Thyroid gland (tissue), 4 donors: ENCODE results near the gene NME7. TPM values are rescaled to one million over a fixed set of nuclear protein-coding genes. Genes with fewer than 3 reads are reported as not detected.

Source experiments
- DNase-seq, 2 donors: peaks; one replicate each; pipeline ENCODE4 v3.0.0-alpha.2; 2019
- H3K27ac ChIP-seq, 3 donors: fragments of 200-600 bp; sonication (generic); 1 replicate in 2 of 3; 2 replicates in 1 of 3; pipeline ENCODE4 v1.5.1; 2016 to 2019; ENCODE audit warnings: mild to moderate bottlenecking in 1 of 3, moderate library complexity in 1 of 3
- H3K27me3 ChIP-seq: fragments of 200-600 bp; sonication (generic); one replicate; pipeline ENCODE4 v1.5.1; 2019
- H3K36me3 ChIP-seq, 2 donors: fragments of 200-600 bp; sonication (generic); one replicate each; pipeline ENCODE4 v1.5.1; 2016 to 2019
- H3K4me1 ChIP-seq, 2 donors: fragments of 200-600 bp; sonication (generic); one replicate each; pipeline ENCODE4 v1.5.1; 2017 to 2019
- H3K4me3 ChIP-seq, 3 donors: fragments of 200-600 bp; sonication (generic); replicated peaks in 1 of 3; 1 replicate in 2 of 3; 2 replicates in 1 of 3; pipeline ENCODE4 v1.5.1; 2016; ENCODE audit warnings: mild to moderate bottlenecking in 1 of 3
- H3K9me3 ChIP-seq: fragments of 200-600 bp; sonication (generic); one replicate; pipeline ENCODE4 v1.5.1; 2017
- POLR2A ChIP-seq, 2 donors: fragments of 450-650 bp; IDR thresholded peaks; one replicate each; pipeline ENCODE4 v1.6.1; 2017; ENCODE audit warnings: antibody characterized with exemption in 2 of 2, mild to moderate bottlenecking in 2 of 2, moderate library complexity in 1 of 2
- WGBS, 2 donors: methylation state at CpG; one replicate each; pipeline ENCODE4 v1.1.5; 2017; 5-methylcytosine and 5-hydroxymethylcytosine counted together
- intact Hi-C: fragments of 100-400 bp; cut with DNase I; formaldehyde crosslinking; loops from one replicate; pipeline ENCODE4 v1.15.1; 2023
- total RNA-seq, 4 donors: library from RNA; depleted of rRNA; stranded (reverse); fragments of >200 nt; gene quantifications; one replicate each; pipeline ENCODE4 v1.2.3, GENCODE V29; 2016
- TF ChIP-seq, protein P1 (sequence below), 6 experiments: fragments of 200-600 bp in 3 of 6; fragments of 450-650 bp in 3 of 6; sonication (generic) in 3 of 6; IDR thresholded peaks; one replicate each; pipeline ENCODE4 v1.5.1; 2016 to 2019; ENCODE audit warnings: antibody characterized with exemption in 6 of 6, mild to moderate bottlenecking in 2 of 6, inconsistent platforms in 1 of 6, moderate library complexity in 1 of 6

The NME7 gene
- total RNA-seq, 4 donors from 2014 or later: 26.3 to 44.9 (median 36.4) TPM

- TF ChIP-seq POLR2A (IDR thresholded peaks at IDR 0.05): no peak
- TF ChIP-seq, protein P1, sequence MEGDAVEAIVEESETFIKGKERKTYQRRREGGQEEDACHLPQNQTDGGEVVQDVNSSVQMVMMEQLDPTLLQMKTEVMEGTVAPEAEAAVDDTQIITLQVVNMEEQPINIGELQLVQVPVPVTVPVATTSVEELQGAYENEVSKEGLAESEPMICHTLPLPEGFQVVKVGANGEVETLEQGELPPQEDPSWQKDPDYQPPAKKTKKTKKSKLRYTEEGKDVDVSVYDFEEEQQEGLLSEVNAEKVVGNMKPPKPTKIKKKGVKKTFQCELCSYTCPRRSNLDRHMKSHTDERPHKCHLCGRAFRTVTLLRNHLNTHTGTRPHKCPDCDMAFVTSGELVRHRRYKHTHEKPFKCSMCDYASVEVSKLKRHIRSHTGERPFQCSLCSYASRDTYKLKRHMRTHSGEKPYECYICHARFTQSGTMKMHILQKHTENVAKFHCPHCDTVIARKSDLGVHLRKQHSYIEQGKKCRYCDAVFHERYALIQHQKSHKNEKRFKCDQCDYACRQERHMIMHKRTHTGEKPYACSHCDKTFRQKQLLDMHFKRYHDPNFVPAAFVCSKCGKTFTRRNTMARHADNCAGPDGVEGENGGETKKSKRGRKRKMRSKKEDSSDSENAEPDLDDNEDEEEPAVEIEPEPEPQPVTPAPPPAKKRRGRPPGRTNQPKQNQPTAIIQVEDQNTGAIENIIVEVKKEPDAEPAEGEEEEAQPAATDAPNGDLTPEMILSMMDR (IDR thresholded peaks at IDR 0.05): no peak
- H3K9me3 ChIP-seq: no peaks in the 10 kb centered on the region
- no peaks in the 10 kb centered on the region for H3K36me3 ChIP-seq
- no peak overlapping the region for H3K4me3 ChIP-seq
- WGBS, 2 donors: 94 to 100% methylated on average over 2 of the region's 2 CpGs
- H3K27me3 ChIP-seq: no peaks in the 10 kb centered on the region
- H3K4me1 ChIP-seq: no peaks in the 10 kb centered on the region
- no peak overlapping the region for H3K27ac ChIP-seq
- intact Hi-C loops: no loop called here
- no peak for DNase-seq
Observed at GRCh38 chr1:169092399-169092798, 275.2 kb downstream of the NME7 start.

DNA sequence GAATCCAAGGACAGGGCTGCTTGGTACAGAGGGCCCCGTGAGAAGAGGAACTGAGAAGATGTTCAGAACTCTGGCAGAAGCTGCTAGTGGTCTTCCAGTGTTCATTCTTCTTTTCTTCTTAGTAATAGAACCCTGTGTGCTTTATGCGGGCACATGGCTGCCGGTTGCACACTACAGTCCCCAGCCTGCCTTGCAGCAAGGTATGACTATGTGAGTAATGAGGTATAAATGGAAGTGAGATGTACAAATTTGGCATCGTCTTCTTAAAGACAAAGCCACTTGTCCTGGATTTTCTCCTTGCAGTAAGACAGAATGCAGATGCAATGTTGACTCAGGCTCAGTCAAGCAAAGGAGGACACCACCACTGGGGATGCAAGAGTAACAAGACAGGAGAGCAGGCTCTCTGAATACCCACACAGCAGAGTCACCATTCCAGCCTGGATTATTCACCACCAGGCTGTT lies 276.1 kb downstream of the NME7 start:
- 87% methylated on average over 4 of the region's 4 CpGs for WGBS, 2 donors
- DNase-seq: no peak
- H3K4me1 ChIP-seq: no peaks in the 10 kb centered on the region
- no peaks in the 10 kb centered on the region for H3K36me3 ChIP-seq
- no peak overlapping the region for H3K27ac ChIP-seq
- intact Hi-C loops: no loop called here
- no peak overlapping the region for H3K4me3 ChIP-seq
- H3K9me3 ChIP-seq: no peaks in the 10 kb centered on the region
- no peak for TF ChIP-seq POLR2A (IDR thresholded peaks at IDR 0.05)
- TF ChIP-seq, protein P1 (IDR thresholded peaks at IDR 0.05): no peak
- no peaks in the 10 kb centered on the region for H3K27me3 ChIP-seq

- H3K4me3 ChIP-seq: no peak overlapping the region
- no peak overlapping the region for H3K27ac ChIP-seq
- H3K4me1 ChIP-seq: no peaks in the 10 kb centered on the region
- TF ChIP-seq POLR2A (IDR thresholded peaks at IDR 0.05): no peak
- TF ChIP-seq, protein P1 (IDR thresholded peaks at IDR 0.05): no peak
- no peak for DNase-seq
- no peaks in the 10 kb centered on the region for H3K36me3 ChIP-seq
- intact Hi-C loops: no loop called here
- H3K27me3 ChIP-seq: no peaks in the 10 kb centered on the region
- WGBS, 2 donors: 70 to 71% methylated on average over 4 of the region's 4 CpGs
- no peaks in the 10 kb centered on the region for H3K9me3 ChIP-seq
Observed at GRCh38 chr1:169090900-169091311, 276.7 kb downstream of the NME7 start.

GRCh38 chr1:169090308-169090899 lies 277.2 kb downstream of the NME7 start:
- Histone ChIP-seq H3K9me3 (no peaks in the 10 kb centered on the region), H3K4me3 (no peak overlapping the region), H3K36me3 (no peaks in the 10 kb centered on the region), H3K27me3 (no peaks in the 10 kb centered on the region), H3K4me1 (no peaks in the 10 kb centered on the region), H3K27ac (no peak overlapping the region)
- intact Hi-C loops: no loop called here
- WGBS, 2 donors: 81 to 83% methylated on average over 4 of the region's 4 CpGs
- TF ChIP-seq, protein P1 (IDR thresholded peaks at IDR 0.05): no peak
- no peak for TF ChIP-seq POLR2A (IDR thresholded peaks at IDR 0.05)
- DNase-seq: no peak

- DNase-seq: no peak
- TF ChIP-seq, protein P1 (IDR thresholded peaks at IDR 0.05): no peak
- TF ChIP-seq POLR2A (IDR thresholded peaks at IDR 0.05): no peak
- H3K36me3 ChIP-seq: no peaks in the 10 kb centered on the region
- no peak overlapping the region for H3K27ac ChIP-seq
- intact Hi-C loops: no loop called here
- H3K4me3 ChIP-seq: no peak overlapping the region
- 65 to 77% methylated on average over 2 of the region's 2 CpGs for WGBS, 2 donors
- no peaks in the 10 kb centered on the region for H3K9me3 ChIP-seq
- no peaks in the 10 kb centered on the region for H3K27me3 ChIP-seq
- H3K4me1 ChIP-seq: no peaks in the 10 kb centered on the region
Observed at GRCh38 chr1:169089776-169090175, 277.8 kb downstream of the NME7 start.
